ENCODE data around the gene HTT.

Gene HTT

DNA sequence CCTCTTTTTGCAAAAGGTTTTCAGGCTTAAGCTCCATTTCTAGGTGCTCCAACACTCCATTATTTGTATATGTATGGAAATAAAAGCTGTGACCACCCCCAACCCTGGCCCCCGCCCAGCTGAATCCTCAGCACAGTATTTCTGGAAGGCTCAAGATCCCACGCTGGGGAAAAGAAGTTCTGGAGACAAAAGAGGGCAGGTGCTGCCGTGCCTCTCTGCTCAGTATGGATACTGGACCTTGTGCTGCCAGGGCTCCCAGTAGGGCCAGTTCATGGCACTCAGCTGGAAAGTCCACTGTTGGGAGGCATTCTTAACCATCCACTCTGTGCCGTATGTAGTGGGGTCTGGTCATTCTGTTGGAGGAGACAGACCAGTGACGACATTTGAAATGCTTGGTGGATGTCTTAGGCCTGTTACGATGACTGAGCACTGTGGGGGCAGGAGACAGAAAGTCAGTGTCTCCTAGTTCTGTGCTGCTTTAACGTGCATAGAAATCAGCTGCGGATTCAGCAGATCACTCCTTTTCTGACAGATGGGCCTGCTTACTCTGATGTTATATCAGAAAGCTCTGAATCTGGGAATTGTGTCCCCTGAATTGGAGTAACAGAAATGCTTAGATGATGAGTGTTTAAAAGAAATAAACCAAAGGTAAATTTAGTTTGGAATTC, 126.1 kb downstream of the HTT start:
- DNase-seq (ENCODE audit: low read depth): no peak

DNA sequence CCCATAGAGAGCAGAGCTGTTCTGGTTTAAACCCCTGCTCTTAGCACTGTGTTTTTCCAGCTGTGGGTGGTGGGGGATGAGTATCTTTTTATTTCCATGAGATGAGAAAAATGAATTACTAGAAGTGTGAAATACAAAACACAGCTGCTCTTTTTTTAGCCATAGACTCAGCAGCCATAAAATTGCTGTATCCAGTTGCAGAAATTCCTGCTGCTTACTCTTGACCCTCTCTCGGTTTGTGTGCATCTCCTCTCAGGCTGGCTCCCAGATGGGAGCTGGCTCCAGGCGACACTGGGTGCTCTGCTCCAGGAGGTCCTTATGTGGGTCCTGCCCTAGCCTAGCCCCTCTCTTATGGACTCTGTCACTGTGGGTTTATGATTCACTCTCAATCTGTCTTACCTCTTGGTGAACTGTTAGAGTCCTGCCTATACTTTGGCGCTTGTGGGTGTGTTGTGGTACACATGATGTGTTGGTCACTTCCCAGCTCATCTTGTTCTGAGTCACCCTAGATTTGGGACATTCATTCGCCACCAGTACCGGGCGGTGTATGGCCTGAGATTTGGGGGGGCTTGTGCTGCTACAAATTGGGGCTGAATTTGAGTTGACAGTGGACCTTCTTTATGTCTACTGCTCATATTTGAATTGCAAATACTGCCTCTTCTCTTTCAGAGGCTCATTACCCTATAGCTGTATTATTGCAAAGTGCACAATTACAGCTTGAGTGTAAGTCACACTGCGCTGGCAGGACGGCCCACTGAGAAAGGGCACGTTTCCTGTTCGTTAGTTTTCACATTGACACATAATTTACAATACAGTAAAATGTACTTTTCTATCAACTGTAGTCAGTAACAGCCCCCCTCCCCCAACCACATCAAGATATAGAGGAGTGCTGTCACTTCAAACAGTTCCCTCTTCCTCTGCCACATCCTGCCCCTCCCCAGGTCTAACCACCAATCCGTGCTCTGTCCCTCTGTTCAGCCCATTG, 127.5 kb downstream of the HTT start:
- peak; percentile 65 for DNase-seq (ENCODE audit: low read depth)

DNA sequence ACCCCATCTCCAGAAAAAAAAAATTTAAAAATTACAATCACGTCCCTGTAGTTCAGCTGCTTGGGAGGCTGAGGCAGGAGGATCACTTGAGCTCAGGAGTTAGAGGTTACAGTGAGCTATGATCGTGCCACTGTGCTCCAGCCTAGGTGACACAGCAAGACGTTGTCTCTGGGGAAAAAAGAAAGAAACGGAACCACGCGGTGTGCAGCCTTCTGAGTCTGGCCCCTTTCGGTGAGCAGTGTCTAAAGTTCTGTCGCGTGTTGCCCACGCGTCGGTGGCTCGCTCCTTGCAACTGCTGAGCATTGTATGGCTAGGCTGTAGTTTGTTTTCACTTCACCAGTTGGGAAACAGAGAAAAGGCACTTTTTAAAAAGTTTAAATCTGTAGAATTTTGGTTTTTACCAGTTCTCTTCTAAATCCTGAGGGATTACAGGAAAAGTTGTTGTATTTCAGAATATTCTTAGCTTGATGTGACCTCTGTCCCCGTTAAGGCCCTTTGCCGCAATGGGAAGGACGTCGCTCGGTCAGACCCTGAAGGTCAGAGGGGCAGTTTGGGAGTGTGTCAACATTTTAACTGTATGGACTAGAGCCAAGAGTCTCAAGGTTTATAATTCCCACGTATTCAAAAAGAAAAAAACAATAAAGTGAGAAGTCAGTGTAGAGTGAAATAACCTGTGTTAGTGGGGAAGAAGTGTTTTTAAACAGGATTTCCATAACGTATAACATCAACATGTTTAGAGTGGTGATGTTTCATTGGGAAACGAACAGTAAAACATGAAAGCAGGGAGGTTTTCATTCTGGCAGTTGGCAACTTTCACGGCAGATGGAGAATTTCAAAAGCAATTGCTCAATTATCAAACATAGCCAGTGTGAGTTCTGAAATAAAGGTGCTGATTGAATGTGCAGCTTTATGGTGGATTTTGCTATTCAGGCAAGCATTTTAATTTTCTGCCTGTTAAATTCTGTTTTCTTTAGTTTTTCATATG, 128.6 kb downstream of the HTT start:
- no peak for DNase-seq (ENCODE audit: low read depth)

DNA sequence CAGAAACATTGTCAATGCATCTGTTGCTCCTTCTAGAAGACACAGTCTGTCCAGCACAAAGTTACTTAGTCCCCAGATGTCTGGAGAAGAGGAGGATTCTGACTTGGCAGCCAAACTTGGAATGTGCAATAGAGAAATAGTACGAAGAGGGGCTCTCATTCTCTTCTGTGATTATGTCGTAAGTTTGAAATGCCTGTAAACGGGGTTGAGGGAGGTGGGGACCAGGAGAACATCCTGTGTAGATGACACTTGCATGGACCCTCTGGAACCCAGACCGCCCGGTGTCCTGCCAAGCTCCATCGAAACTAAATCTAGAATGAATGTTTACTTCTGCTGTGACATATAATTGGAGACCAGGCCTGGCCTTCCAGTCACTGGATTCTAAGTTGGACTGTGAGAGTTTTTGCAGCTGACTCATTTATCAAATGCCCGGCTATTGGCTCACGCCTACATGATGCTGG, 129.5 kb downstream of the HTT start:
- no peak for DNase-seq (ENCODE audit: low read depth)

- DNase-seq (ENCODE audit: low read depth): no peak
These were observed 131.5 kb downstream of the HTT start for GRCh38 chr4:3205995-3206394.

DNA sequence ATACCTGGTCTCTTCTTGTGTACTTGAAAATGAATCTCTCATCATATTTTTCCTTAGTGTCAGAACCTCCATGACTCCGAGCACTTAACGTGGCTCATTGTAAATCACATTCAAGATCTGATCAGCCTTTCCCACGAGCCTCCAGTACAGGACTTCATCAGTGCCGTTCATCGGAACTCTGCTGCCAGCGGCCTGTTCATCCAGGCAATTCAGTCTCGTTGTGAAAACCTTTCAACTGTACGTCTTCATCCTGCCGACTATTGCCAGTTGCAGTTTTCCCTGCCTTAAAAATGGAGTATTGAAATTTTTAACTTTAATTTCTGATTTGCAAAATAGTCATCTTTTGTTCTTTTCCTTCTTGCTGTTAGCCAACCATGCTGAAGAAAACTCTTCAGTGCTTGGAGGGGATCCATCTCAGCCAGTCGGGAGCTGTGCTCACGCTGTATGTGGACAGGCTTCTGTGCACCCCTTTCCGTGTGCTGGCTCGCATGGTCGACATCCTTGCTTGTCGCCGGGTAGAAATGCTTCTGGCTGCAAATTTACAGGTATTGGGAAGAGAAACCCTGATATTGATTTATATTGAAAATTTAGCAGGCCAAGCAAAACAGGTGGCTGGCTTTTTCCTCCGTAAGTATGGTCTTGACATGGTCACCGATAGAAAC, 132.1 kb downstream of the HTT start:
- DNase-seq (ENCODE audit: low read depth): no peak

DNA sequence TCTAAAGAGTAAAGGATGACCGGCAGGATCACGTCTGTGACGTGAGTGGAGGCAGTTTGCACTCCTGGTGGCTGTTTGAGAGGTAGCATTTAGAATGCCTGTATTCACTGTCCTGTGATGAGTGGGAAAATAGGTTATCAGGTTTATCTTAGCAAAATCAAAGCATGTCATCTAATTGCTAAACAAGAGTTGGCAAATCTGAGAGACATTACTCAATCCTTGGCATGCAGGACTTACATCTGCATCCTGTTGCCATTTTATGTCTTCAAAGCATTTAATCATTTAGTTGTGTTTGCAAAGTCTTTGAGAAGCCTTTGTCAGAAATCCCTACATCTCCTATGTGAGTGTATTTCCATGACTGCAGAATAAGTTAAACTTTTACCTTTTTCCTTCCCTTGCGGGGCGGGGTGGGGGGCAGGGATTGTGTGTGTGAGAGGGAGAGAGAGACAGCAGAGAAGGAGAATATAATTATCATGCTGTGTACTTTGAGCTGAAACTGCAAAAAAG, 133.1 kb downstream of the HTT start:
- DNase-seq (ENCODE audit: low read depth): no peak

GRCh38 chr4:3208826-3209225, 134.3 kb downstream of the HTT start:
- DNase-seq (ENCODE audit: low read depth): no peak

DNA sequence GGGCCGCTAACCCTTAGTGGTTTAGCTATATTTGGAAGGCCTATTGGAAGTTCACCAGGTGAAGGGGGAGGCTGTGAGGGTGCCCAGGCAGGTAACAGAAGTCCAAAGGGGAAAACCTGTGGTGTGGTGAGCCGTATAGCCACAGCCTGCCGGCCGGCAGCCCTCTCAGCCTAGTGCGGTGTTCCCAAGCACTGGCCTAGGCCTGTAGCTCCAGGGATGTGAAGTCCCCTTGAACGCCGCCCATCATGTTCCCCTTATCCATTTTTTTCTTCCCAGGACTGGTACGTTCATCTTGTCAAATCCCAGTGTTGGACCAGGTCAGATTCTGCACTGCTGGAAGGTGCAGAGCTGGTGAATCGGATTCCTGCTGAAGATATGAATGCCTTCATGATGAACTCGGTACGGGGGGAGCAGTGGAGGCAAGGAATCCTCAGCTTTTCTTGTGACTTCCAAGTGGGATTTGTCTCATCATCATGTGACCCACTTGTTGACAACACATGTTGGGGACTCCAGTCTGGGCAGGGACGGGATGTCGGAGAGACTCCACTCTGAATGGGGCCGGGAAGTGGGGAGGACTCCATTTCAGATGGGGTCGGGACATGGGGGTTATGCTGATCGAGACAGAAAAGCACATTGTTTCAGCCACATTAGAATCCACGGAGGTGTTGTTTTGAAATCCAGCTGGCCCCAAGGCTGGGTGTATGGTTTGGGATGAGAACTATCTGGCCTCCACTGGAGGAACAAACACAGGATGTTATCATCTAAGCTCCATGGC, 135.3 kb downstream of the HTT start:
- DNase-seq (ENCODE audit: low read depth): no peak

DNA sequence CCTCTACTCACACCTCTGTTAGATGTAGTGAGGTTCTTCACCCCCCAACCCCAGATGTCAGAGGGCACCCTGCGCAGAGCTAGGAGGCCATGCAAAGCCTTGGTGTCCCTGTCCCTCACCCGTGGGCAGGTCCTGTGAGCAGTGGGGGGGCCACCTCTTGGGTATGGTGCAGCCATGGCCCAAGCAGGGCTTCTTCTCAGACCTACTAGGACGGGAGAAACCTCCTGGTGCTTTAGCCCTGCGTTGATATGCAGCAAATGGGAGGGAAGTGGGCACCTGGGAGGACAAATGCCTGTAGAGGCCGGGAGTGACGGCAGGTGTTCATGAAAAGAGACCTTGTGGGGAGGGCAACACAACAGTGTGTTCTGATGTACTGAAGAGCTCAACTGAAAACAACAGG, 136.0 kb downstream of the HTT start:
- DNase-seq (ENCODE audit: low read depth): no peak

DNA sequence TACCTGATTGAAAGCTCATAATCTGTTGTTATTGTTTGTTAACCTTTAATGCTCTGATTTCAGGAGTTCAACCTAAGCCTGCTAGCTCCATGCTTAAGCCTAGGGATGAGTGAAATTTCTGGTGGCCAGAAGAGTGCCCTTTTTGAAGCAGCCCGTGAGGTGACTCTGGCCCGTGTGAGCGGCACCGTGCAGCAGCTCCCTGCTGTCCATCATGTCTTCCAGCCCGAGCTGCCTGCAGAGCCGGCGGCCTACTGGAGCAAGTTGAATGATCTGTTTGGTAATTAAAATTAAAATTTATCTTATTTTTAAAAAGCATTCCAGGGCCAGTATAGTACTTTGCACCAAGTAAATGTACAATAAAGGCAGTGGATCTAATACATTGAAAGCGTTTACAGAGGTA, 137.4 kb downstream of the HTT start:
- DNase-seq (ENCODE audit: low read depth): no peak

DNA sequence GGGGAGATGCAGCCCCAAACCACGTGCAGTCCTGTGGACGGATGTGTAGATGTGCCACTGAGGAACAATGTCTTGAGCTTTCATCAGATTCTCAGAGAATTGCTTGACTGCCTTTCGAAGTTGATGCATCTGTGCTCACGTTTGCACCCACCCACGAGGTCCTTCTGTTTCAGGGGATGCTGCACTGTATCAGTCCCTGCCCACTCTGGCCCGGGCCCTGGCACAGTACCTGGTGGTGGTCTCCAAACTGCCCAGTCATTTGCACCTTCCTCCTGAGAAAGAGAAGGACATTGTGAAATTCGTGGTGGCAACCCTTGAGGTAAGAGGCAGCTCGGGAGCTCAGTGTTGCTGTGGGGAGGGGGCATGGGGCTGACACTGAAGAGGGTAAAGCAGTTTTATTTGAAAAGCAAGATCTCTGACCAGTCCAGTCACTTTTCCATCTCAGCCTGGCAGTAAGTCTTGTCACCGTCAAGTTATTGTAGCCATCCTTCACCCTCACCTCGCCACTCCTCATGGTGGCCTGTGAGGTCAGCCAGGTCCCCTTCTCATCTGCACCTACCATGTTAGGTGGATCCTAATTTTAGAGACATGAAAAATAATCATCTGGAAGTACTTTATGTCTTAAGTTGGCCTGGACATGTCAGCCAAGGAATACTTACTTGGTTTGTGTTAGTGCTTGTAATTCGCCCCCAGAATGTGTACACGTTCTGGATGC, 138.1 kb downstream of the HTT start:
- DNase-seq (ENCODE audit: low read depth): no peak

DNA sequence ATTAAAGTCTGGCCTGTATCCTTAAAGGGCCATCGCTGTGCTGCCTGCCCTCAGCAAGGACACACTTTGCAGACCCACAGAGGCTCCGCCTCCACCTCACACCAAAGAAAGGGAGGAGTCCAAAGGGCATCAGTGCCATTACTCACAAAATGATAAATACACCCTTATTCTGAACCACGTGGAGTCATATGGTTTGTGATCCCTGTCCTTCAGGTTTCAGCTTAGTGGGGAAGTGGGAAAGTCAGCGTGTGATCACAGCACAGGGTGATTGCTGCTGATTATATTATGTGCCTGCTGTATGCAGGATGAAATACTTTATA, 138.6 kb downstream of the HTT start:
- DNase-seq (ENCODE audit: low read depth): no peak

- no peak for DNase-seq (ENCODE audit: low read depth)
These were observed 139.3 kb downstream of the HTT start for GRCh38 chr4:3213661-3214250.

- DNase-seq (ENCODE audit: low read depth): no peak
These were observed 140.8 kb downstream of the HTT start for GRCh38 chr4:3215256-3215655.

DNA sequence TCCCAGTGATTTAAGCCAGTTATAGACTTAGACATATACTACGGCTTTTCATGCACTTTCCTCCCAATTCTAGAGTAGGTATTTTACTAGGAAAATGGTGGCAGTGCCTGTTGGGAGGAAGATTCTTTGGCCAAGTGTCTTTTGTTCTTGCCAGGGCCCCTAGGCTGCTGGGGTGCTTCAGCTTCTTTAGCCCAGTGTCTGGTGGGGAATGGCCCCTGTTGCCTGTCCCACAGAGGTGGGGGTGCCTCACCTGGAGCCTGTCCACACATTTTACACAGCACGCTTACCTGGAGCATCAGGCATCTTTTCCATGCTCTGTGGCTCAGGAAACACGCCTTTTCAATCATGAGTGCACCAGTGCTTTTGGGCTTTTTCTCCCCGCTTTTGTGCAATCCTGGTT, 141.3 kb downstream of the HTT start:
- no peak for DNase-seq (ENCODE audit: low read depth)

DNA sequence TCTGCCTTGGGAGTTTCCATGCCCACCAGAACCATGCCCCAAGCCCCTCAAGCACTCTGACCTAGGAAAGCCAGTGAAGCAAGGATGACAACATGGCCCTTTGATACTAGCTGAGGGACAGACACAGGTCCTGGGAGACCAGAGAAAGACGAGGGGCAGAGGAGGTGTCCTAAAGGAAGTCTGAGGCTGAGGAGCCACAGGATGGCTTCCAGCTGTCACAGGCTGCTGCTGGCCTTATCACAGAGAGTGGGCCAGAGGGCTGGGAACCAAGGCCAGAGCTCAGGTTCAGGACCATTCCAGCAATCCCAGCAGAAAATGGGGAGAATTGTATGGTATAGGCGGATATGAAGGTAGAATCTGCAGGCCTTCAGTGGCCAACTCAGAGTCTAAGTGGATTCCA, 142.8 kb downstream of the HTT start:
- DNase-seq (ENCODE audit: low read depth): no peak

- no peak for DNase-seq (ENCODE audit: low read depth)
These were observed 143.3 kb downstream of the HTT start for GRCh38 chr4:3217771-3218170.

Measured in T-helper 22 cell (primary cell).